Tibial nerve (tissue), 4 donors: ENCODE results near the gene RIGI.

ENCODE experiments used
- EP300 ChIP-seq, 2 donors: sonication (generic); formaldehyde crosslinking; IDR thresholded peaks; one replicate each; pipeline ENCODE4 v1.6.1; 2017; ENCODE audit warnings: antibody characterized with exemption in 2 of 2, mild to moderate bottlenecking in 1 of 2
- POLR2A ChIP-seq, 2 donors: fragments of 450-650 bp; IDR thresholded peaks; one replicate each; pipeline ENCODE4 v1.6.1; 2017; ENCODE audit warnings: antibody characterized with exemption in 2 of 2, mild to moderate bottlenecking in 2 of 2, moderate library complexity in 2 of 2
- TF ChIP-seq, protein P1 (sequence below), 5 experiments: fragments of 200-600 bp in 3 of 5; fragments of 450-650 bp in 2 of 5; sonication (generic) in 3 of 5; IDR thresholded peaks; one replicate each; pipeline ENCODE4 v1.5.1; 2016 to 2019; ENCODE audit warnings: antibody characterized with exemption in 5 of 5, mild to moderate bottlenecking in 3 of 5, moderate library complexity in 2 of 5

DNA sequence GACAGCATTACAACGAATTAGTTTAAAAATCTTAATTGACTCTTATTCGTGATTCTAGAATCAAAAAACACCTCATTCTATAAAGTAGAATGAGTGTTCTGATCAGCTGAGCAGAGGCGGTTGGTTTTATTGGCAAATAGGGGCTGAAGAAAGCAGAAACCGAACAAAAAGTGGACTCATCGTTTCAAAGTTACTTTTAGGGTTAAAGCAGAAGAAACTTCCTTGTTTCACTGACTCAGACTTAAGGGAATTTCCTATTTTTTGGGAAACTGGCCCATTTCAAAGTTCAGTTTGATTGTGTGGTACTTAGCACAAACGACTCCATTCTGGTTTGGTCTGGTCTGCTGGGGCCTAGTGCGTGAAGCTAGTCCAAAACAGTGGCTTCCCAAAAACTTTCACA, 47.8 kb upstream of the RIGI start:
- TF ChIP-seq, protein P1, sequence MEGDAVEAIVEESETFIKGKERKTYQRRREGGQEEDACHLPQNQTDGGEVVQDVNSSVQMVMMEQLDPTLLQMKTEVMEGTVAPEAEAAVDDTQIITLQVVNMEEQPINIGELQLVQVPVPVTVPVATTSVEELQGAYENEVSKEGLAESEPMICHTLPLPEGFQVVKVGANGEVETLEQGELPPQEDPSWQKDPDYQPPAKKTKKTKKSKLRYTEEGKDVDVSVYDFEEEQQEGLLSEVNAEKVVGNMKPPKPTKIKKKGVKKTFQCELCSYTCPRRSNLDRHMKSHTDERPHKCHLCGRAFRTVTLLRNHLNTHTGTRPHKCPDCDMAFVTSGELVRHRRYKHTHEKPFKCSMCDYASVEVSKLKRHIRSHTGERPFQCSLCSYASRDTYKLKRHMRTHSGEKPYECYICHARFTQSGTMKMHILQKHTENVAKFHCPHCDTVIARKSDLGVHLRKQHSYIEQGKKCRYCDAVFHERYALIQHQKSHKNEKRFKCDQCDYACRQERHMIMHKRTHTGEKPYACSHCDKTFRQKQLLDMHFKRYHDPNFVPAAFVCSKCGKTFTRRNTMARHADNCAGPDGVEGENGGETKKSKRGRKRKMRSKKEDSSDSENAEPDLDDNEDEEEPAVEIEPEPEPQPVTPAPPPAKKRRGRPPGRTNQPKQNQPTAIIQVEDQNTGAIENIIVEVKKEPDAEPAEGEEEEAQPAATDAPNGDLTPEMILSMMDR (IDR thresholded peaks at IDR 0.05) = no peak
- TF ChIP-seq POLR2A (IDR thresholded peaks at IDR 0.05) = no peak
- TF ChIP-seq EP300 (IDR thresholded peaks at IDR 0.05) = no peak
